GM06990 (cell line): ENCODE results near the gene GRK1.

Experiments
- DNase-seq: peaks from one replicate; pipeline ENCODE4 v3.0.0-alpha.2; 2011; ENCODE audit not compliant: insufficient read length; ENCODE audit errors: extremely low read depth
- H3K27me3 ChIP-seq: replicated peaks from 2 replicates; pipeline ENCODE4 v1.6.0; 2011; ENCODE audit warnings: low read length; ENCODE audit not compliant: control insufficient read depth, insufficient read depth
- H3K36me3 ChIP-seq: 2 replicates; pipeline ENCODE4 v1.5.1; 2011; ENCODE audit warnings: low read length; ENCODE audit not compliant: control insufficient read depth, insufficient read depth
- H3K4me3 ChIP-seq: replicated peaks from 2 replicates; pipeline ENCODE4 v1.5.1; 2011; ENCODE audit warnings: low read depth, mild to moderate bottlenecking, control low read depth, low read length
- CTCF ChIP-seq: IDR thresholded peaks from 2 replicates; pipeline ENCODE4 v1.5.1; 2011; ENCODE audit warnings: low read length, control low read depth, mild to moderate bottlenecking, inconsistent platforms; ENCODE audit not compliant: insufficient read depth, poor library complexity, severe bottlenecking

GRK1 gene

DNA sequence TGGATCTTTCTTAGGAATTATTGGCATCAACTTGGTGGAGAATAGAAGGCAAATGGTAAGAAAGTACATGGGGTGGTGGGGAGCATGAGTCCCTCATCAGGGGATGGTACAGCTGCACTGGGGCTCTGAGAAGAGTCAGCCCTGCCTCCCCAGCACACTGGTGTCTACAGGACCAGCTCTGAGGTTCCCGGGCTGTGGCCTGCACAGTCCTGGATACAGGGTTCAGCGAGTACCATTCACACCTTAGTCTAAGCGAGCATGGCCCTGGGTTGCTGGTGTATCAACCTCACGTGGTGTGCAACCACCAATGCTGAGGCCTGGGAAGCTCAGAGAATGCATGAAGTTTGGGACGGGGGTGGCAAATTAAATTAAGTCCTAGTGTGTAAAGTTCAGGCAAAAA lies 102.1 kb downstream of the GRK1 start:
- TF ChIP-seq CTCF, result no peak

GRCh38 chr13:113769881-113770280 lies 102.9 kb downstream of the GRK1 start:
- no peak overlapping the region for H3K4me3 ChIP-seq
- no peak for DNase-seq
- no peaks in the 10 kb centered on the region for H3K27me3 ChIP-seq
- TF ChIP-seq CTCF, result no peak
- H3K36me3 ChIP-seq, result no peaks in the 10 kb centered on the region

More for the DNA sequence above, 102.1 kb downstream of the GRK1 start:
- no peaks in the 10 kb centered on the region for H3K27me3 ChIP-seq
- DNase-seq, result no peak
- H3K4me3 ChIP-seq, result no peak overlapping the region
- no peaks in the 10 kb centered on the region for H3K36me3 ChIP-seq

DNA sequence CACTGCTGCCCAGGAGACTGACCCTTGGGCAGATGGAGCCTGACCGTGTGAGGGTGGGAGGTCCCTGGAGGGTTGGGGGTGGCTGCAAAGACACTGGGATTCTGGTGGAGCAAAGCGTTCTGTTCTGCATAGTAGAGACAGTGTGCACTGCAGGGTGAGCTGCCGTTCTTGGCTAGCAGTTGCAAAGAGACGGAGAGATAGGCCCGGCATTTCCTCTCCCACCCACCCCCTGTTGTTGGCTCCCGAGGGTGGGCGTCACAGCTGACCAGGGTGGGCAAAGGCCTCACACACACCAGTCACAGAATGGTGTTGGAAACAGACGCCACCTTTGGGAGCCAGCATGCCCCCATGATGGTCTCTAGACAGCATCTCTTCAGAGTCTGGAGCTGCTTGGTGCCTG lies 103.4 kb downstream of the GRK1 start:
- Histone ChIP-seq H3K4me3 (no peak overlapping the region), H3K36me3 (no peaks in the 10 kb centered on the region), H3K27me3 (no peaks in the 10 kb centered on the region)
- no peak for TF ChIP-seq CTCF
- no peak for DNase-seq

- no peaks in the 10 kb centered on the region for H3K36me3 ChIP-seq
- no peaks in the 10 kb centered on the region for H3K27me3 ChIP-seq
- DNase-seq, result no peak
- no peak overlapping the region for H3K4me3 ChIP-seq
- TF ChIP-seq CTCF, result no peak
Observed at GRCh38 chr13:113770937-113771336, 103.9 kb downstream of the GRK1 start.

- no peak for TF ChIP-seq CTCF
- Histone ChIP-seq H3K4me3 (no peak overlapping the region), H3K36me3 (no peaks in the 10 kb centered on the region), H3K27me3 (no peaks in the 10 kb centered on the region)
- no peak for DNase-seq
Observed at GRCh38 chr13:113771709-113772331, 104.8 kb downstream of the GRK1 start.
